H1 (cell line): Measurements from ENCODE around the gene OR4Q3.
"Not testable (repeated sequence)": the region's sequence is repeated elsewhere in the genome, so short reads cannot be mapped to it uniquely, and the experiment has no call there.

ENCODE experiments used
- BRCA1 ChIP-seq: IDR thresholded peaks from 2 replicates; pipeline ENCODE4 v1.6.1; 2012; ENCODE audit warnings: low read depth, low read length, improper control_type of control experiment
- CTCF ChIP-seq, 3 experiments: IDR thresholded peaks; 1 replicate in 2 of 3; 2 replicates in 1 of 3; pipeline versions ENCODE4 v1.5.1 to v1.6.1; 2011; ENCODE audit warnings: low read length in 3 of 3, mild to moderate bottlenecking in 3 of 3, inconsistent platforms in 2 of 3, low read depth in 1 of 3, moderate library complexity in 1 of 3; ENCODE audit not compliant: insufficient read depth in 1 of 3; ENCODE audit errors: control extremely low read depth in 1 of 3
- KDM1A ChIP-seq: fragments of 200-600, 300-600 bp; sonication (generic); IDR thresholded peaks from 2 replicates; pipeline ENCODE4 v1.7.1; 2016; ENCODE audit warnings: mild to moderate bottlenecking, low read length, borderline replicate concordance
- KDM5A ChIP-seq: fragments of 200-600 bp; IDR thresholded peaks from 2 replicates; pipeline ENCODE4 v1.7.1; 2012; ENCODE audit warnings: mild to moderate bottlenecking, low read length, inconsistent platforms, mixed read lengths
- NRF1 ChIP-seq: IDR thresholded peaks from 2 replicates; pipeline ENCODE4 v1.6.1; 2011; ENCODE audit warnings: mild to moderate bottlenecking, low read depth, low read length, improper control_type of control experiment
- POLR2A ChIP-seq, 2 experiments: IDR thresholded peaks; 1 replicate in 1 of 2; 2 replicates in 1 of 2; pipeline ENCODE4 v1.6.1; 2011; ENCODE audit warnings: low read depth in 2 of 2, low read length in 2 of 2, mild to moderate bottlenecking in 2 of 2; ENCODE audit errors: control extremely low read depth in 1 of 2
- SIX5 ChIP-seq: IDR thresholded peaks from 2 replicates; pipeline ENCODE4 v1.6.1; 2011; ENCODE audit warnings: mild to moderate bottlenecking, low read depth, low read length
- YY1 ChIP-seq: IDR thresholded peaks from 2 replicates; pipeline ENCODE4 v1.6.1; 2011; ENCODE audit warnings: low read depth, mild to moderate bottlenecking, low read length
- ZNF274 ChIP-seq: IDR thresholded peaks from 2 replicates; pipeline ENCODE4 v1.7.0; 2012; ENCODE audit warnings: low read length, borderline replicate concordance; ENCODE audit errors: extremely low read depth

- TF ChIP-seq POLR2A (IDR thresholded peaks at IDR 0.05; ENCODE audit: control extremely low read depth in 1 of 2, low read depth in 2 of 2, low read length in 2 of 2); YY1; NRF1; ZNF274; CTCF (IDR thresholded peaks at IDR 0.05; ENCODE audit: control extremely low read depth in 1 of 3, insufficient read depth in 1 of 3, low read depth in 1 of 3, low read length in 3 of 3); KDM5A; SIX5; KDM1A; BRCA1: not testable (repeated sequence)
Measured at GRCh38 chr14:19773204-19773603, 29.8 kb downstream of the OR4Q3 start, which contains the start of gene OR4M1.
